HG02885 (cell line): ENCODE results near the gene KIR2DL4.
"Not testable (repeated sequence)": the region's sequence is repeated elsewhere in the genome, so short reads cannot be mapped to it uniquely, and the experiment has no call there.

Source experiments
- ATAC-seq: cut with Tn5 transposase; IDR thresholded peaks from one replicate; pipeline ENCODE4 v1.9.1; 2021; ENCODE audit warnings: mild to moderate bottlenecking; ENCODE audit not compliant: unreplicated experiment, poor library complexity

KIR2DL4 gene

DNA sequence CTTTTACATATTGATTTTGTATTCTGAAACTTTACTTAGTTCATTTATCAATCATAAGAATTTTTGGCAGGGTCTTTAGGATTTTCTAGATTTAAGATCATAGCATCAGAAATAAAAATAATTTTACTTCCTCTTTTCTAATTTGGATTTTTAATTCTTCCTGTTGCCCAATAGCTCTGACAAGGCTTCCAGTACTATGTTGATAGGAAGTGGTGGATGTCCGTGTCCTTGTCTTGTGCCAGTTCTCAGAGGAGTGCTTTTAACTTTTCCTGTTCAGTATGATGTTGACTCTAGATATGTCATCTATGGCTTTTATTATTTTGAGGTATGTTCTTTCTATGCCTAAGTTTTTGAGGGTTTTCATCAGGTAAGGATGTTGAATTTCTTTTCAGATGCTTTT, 7.7 kb upstream of the KIR2DL4 start:
- no peak for ATAC-seq

GRCh38 chr19:54804101-54804500, 691 bp downstream of the KIR2DL4 start:
- no peak for ATAC-seq

DNA sequence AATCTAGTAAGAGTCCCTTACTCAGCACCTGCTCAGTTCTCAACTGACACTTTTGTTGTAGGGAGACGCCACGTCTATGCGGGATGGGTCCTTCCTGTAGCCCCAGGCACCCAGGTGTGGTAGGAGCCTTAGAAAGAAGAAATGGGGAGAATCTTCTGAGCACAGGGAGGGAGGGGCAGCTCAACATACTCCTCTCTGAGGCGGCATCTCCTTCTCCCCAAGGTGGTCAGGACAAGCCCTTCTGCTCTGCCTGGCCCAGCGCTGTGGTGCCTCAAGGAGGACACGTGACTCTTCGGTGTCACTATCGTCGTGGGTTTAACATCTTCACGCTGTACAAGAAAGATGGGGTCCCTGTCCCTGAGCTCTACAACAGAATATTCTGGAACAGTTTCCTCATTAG, 1.2 kb downstream of the KIR2DL4 start:
- ATAC-seq = no peak

DNA sequence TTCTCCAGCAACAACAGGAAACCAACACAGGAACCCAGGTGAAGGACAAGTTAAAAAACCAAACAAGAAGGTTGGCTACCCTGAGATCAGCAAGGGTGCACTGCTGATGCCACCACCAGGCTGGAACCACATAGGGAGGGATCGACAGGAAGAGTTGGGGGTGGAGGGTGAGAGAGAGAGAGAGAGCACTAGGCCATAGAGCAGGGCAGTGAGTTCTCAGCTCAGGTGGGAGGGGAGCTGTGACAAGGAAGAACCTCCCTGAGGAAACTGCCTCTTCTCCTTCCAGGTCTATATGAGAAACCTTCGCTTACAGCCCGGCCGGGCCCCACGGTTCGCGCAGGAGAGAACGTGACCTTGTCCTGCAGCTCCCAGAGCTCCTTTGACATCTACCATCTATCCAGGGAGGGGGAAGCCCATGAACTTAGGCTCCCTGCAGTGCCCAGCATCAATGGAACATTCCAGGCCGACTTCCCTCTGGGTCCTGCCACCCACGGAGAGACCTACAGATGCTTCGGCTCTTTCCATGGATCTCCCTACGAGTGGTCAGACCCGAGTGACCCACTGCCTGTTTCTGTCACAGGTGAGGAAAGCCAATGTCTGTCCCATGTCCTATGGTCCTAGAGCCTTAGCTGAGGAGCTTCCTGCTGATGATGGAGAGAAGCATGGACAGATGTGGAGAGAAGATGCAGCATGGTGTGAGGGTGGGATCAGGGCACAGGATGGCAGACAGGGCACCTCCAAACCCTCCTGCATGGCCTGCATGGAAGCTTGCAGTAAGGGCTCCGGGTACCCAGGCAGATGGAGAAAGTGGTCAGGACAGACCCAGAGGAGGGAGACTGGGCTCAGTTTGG, 2.5 kb downstream of the KIR2DL4 start:
- ATAC-seq = no peak

GRCh38 chr19:54806516-54806838, 3.1 kb downstream of the KIR2DL4 start:
- ATAC-seq = no peak

GRCh38 chr19:54814571-54814970, 11.2 kb downstream of the KIR2DL4 start:
- not testable (repeated sequence) for ATAC-seq

DNA sequence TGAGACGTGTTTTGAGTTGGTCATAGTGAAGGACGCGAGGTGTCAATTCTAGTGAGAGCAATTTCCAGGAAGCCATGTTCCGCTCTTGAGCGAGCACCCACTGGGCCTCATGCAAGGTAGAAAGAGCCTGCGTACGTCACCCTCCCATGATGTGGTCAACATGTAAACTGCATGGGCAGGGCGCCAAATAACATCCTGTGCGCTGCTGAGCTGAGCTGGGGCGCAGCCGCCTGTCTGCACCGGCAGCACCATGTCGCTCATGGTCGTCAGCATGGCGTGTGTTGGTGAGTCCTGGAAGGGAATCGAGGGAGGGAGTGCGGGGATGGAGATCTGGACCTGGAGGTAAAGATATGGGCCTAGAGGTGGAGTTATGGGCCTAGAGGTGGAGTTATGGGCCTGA, 12.8 kb downstream of the KIR2DL4 start, which contains the start of gene KIR3DL1:
TSS of gene KIR3DL1 (plus strand) at position 218 of the 400 bp plus-strand sequence.
- not testable (repeated sequence) for ATAC-seq

- ATAC-seq = no peak
Observed at GRCh38 chr19:54817670-54818536, 14.5 kb downstream of the KIR2DL4 start.

DNA sequence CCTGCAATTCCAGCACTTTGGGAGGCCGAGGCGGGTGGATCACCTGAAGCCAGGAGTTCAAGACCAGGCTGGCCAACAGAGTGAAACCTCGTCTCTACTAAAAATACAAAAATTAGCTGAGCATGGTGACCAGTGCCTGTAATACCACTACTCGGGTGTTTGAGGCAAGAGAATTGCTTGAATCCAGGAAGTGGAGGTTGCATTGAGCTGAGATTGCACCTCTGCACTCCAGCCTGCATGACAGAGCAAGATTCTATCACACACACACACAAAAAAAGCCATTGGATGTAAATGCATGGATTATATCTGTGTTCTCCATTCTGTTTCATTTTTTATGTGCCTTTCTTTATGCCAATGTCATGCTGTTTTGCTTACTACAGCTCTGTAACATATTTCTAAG, 21.0 kb downstream of the KIR2DL4 start:
- not testable (repeated sequence) for ATAC-seq

- ATAC-seq = not testable (repeated sequence)
Observed at GRCh38 chr19:54825326-54825725, 21.9 kb downstream of the KIR2DL4 start.

- not testable (repeated sequence) for ATAC-seq
Observed at GRCh38 chr19:54828064-54828463, 24.7 kb downstream of the KIR2DL4 start.

GRCh38 chr19:54832496-54832895, 29.1 kb downstream of the KIR2DL4 start, which contains the start of gene KIR2DS4:
TSS of gene KIR2DS4 (plus strand) at chr19:54832676.
- ATAC-seq = not testable (repeated sequence)

DNA sequence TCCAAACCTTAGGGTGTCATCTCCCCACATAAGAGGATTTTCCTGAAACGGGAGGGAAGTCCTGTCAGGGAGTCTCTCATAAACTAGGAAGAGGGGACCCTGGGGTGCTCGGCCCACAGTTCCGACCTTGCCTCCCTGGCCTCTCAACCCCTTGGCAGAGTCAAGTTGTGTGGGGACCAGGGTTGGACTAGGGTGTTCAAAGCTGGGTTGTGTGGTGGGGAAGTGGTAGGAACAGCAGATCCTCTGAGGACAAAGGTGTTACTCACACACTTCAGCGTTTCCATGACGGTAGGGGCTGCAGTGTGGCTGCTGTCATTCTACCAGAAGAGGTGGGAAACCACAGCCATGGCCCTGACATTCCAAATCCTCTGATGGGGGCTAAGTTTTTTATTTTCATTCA, 31.7 kb downstream of the KIR2DL4 start:
- ATAC-seq = not testable (repeated sequence)

DNA sequence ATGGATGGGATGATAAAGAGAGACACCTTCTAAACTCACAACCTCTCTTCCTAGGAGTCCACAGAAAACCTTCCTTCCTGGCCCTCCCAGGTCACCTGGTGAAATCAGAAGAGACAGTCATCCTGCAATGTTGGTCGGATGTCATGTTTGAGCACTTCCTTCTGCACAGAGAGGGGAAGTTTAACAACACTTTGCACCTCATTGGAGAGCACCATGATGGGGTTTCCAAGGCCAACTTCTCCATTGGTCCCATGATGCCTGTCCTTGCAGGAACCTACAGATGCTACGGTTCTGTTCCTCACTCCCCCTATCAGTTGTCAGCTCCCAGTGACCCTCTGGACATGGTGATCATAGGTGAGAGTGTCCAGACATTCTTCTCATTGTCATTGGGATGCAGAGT, 34.1 kb downstream of the KIR2DL4 start:
- not testable (repeated sequence) for ATAC-seq

DNA sequence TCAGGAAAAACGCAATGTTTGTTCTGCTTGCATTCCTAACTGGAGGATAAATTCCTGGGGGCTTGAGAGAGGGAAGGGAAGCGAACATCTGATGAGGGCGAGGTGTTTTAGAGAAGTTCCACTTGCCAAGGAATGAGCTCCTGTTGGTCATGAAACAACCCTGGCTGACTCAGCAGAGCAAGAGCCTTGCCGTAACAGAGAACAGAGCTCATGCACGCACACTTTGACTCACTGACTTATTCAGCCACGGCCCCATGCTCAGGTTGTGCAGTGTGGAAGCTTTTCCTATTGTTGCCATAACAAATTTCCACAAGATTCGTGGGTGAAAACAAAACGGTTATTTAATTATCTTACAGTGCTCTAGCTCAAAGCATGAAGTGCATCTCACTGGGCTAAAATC, 39.8 kb downstream of the KIR2DL4 start:
- ATAC-seq = not testable (repeated sequence)

DNA sequence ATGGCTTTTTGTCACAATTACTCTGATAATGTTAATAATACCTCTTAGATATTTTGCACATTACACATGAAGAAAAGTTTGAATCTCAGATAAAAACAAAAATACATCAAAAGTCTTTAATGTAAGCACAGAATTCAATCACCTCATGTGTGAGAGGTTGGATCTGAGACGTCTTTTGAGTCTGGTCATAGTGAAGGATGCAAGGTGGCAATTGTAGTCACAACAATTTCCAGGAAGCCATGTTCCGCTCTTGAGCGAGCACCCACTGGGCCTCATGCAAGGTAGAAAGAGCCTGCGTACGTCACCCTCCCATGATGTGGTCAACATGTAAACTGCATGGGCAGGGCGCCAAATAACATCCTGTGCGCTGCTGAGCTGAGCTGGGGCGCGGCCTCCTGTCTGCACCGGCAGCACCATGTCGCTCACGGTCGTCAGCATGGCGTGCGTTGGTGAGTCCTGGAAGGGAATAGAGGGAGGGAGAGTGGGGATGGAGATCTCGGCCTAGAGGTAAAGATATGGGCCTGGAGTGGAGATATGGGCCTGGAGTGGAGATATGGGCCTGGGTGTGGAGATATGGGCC, 46.7 kb downstream of the KIR2DL4 start, which contains the start of gene KIR3DL2:
TSS of gene KIR3DL2 (plus strand) at position 383 of the 580 bp plus-strand sequence. CDS start at position 416, 33 bp downstream.
- ATAC-seq = not testable (repeated sequence)

DNA sequence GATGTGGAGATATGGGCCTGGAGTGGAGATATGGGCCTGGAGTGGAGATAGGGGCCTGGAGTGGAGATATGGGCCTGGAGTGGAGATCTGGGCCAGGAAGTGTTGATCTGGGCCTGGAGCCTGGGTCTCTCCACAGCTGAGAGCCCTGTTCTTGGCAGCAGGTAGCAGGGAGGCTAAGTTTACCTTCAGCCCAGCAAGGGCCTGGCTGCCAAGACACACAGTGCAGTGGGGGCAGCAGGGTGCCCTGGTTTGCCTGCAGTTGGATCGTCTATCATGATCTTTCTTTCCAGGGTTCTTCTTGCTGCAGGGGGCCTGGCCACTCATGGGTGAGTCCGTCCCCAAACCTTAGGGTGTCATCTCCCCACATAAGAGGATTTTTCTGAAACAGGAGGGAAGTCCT, 47.5 kb downstream of the KIR2DL4 start:
- no peak for ATAC-seq

- ATAC-seq = no peak
Observed at GRCh38 chr19:54851353-54851752, 47.9 kb downstream of the KIR2DL4 start.

DNA sequence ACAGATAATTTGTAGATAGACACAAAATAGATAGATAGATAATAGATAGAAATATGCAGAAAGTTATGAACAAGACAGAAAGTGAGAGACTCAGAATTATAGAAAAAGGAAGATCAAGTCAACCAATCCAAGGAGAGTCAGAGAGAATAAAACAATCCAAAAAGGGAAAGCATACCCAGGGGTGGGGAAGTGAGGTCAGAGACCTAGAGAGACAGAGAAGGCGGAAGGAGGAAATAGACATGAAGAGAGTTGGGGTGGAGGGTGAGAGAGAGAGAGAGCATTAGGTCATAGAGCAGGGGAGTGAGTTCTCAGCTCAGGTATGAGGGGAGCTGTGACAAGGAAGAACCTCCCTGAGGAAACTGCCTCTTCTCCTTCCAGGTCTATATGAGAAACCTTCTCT, 51.8 kb downstream of the KIR2DL4 start:
- ATAC-seq = not testable (repeated sequence)

DNA sequence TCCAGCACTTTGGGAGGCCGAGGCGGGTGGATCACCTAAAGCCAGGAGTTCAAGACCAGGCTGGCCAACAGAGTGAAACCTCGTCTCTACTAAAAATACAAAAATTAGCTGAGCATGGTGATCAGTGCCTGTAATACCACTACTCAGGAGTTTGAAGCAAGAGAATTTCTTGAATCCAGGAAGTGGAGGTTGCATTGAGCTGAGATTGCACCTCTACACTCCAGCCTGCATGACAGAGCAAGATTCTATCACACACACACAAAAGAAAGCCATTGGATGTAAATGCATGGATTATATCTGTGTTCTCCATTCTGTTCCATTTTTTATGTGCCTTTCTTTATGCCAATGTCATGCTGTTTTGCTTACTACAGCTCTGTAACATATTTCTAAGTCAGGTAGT, 55.1 kb downstream of the KIR2DL4 start:
- ATAC-seq = not testable (repeated sequence)

GRCh38 chr19:54859421-54859820, 56.0 kb downstream of the KIR2DL4 start:
- not testable (repeated sequence) for ATAC-seq
